T-helper 1 cell treated with Interleukin-12 subunit alpha and Interleukin-12 subunit beta and Interleukin-4 antibody, amounts not matched to agents 30 μg/mL and 1 μg/mL, for 36 hours (primary cell): ENCODE results near the gene ADGRB3.
"Not testable (repeated sequence)": the region's sequence is repeated elsewhere in the genome, so short reads cannot be mapped to it uniquely, and the experiment has no call there.

Experiments
- H3K27ac Mint-ChIP-seq: one replicate; pipeline ENCODE4 v1.8.0; 2021; ENCODE audit warnings: mild to moderate bottlenecking, mixed read lengths
- H3K27me3 Mint-ChIP-seq: one replicate; pipeline ENCODE4 v1.8.0; 2021; ENCODE audit warnings: low read depth, mixed read lengths
- H3K36me3 Mint-ChIP-seq: one replicate; pipeline ENCODE4 v1.8.0; 2021; ENCODE audit warnings: low read depth, mixed read lengths
- H3K4me1 Mint-ChIP-seq: one replicate; pipeline ENCODE4 v1.8.0; 2021; ENCODE audit warnings: low read depth, mixed read lengths
- H3K4me3 Mint-ChIP-seq: one replicate; pipeline ENCODE4 v1.8.0; 2021; ENCODE audit warnings: mild to moderate bottlenecking, moderate library complexity, mixed read lengths
- H3K9me3 Mint-ChIP-seq: one replicate; pipeline ENCODE4 v1.8.0; 2021; ENCODE audit warnings: mixed read lengths

Gene ADGRB3

GRCh38 chr6:69261010-69261409, 625.9 kb downstream of the ADGRB3 start:
- H3K4me1 Mint-ChIP-seq, result no peaks in the 10 kb centered on the region
- H3K27ac Mint-ChIP-seq, result no peak overlapping the region
- H3K36me3 Mint-ChIP-seq, result no peaks in the 10 kb centered on the region
- no peaks in the 10 kb centered on the region for H3K27me3 Mint-ChIP-seq
- no peak overlapping the region for H3K4me3 Mint-ChIP-seq
- no peaks in the 10 kb centered on the region for H3K9me3 Mint-ChIP-seq

GRCh38 chr6:69263297-69263696, 628.2 kb downstream of the ADGRB3 start:
- H3K36me3 Mint-ChIP-seq, result no peaks in the 10 kb centered on the region
- no peaks in the 10 kb centered on the region for H3K27me3 Mint-ChIP-seq
- H3K4me1 Mint-ChIP-seq, result no peaks in the 10 kb centered on the region
- H3K27ac Mint-ChIP-seq, result no peak overlapping the region
- H3K9me3 Mint-ChIP-seq, result no peaks in the 10 kb centered on the region
- no peak overlapping the region for H3K4me3 Mint-ChIP-seq

GRCh38 chr6:69265090-69265489, 630.0 kb downstream of the ADGRB3 start:
- Mint-ChIP-seq H3K36me3 (no peaks in the 10 kb centered on the region), H3K4me1 (no peaks in the 10 kb centered on the region), H3K4me3 (no peak overlapping the region), H3K27me3 (no peaks in the 10 kb centered on the region), H3K9me3 (no peaks in the 10 kb centered on the region), H3K27ac (no peak overlapping the region)

DNA sequence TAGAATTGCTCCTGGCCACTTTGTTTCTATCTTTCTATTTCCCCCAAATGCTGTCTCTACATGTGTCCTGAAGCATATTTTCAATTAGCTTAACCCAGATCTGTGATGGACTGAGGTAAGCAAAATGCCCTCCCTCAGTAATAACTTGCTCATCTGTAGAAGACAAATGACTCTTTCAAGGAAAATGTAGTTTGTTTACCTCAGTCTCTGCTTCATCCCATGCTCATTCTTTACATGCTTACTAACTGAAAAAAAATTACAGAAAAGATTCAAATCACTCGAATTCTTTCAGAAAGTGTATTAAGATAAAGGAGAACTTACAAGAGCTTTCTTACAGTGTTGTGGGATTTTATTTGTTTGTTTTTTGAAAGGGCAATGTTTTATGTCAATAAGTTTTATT, 630.6 kb downstream of the ADGRB3 start:
- no peaks in the 10 kb centered on the region for H3K27me3 Mint-ChIP-seq
- no peaks in the 10 kb centered on the region for H3K9me3 Mint-ChIP-seq
- no peaks in the 10 kb centered on the region for H3K4me1 Mint-ChIP-seq
- H3K27ac Mint-ChIP-seq, result no peak overlapping the region
- H3K4me3 Mint-ChIP-seq, result no peak overlapping the region
- no peaks in the 10 kb centered on the region for H3K36me3 Mint-ChIP-seq

- no peaks in the 10 kb centered on the region for H3K4me1 Mint-ChIP-seq
- H3K4me3 Mint-ChIP-seq, result no peak overlapping the region
- H3K27ac Mint-ChIP-seq, result no peak overlapping the region
- H3K9me3 Mint-ChIP-seq, result no peaks in the 10 kb centered on the region
- H3K27me3 Mint-ChIP-seq, result no peaks in the 10 kb centered on the region
- no peaks in the 10 kb centered on the region for H3K36me3 Mint-ChIP-seq
Measured at GRCh38 chr6:69276204-69276603, 641.1 kb downstream of the ADGRB3 start.

DNA sequence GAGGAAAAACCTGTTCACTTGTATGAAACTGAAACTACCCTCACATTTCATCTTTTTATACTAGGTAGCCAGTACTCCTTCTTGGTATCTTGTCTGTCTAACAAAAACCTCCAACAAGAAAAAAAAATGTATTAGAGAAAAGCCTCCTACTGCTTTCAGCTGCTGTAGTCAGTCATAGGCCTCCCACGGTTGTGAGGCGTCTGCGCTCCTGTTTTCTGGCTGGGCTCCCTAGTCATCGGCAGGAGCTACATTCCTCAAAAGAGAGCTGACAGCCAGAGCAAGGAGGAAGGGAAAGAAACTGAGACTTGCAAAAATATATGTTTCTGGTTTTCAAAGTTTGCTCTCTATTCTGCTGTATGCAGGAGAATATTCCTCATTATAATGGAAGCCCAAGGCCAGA, 644.7 kb downstream of the ADGRB3 start:
- no peaks in the 10 kb centered on the region for H3K4me1 Mint-ChIP-seq
- no peak overlapping the region for H3K4me3 Mint-ChIP-seq
- no peaks in the 10 kb centered on the region for H3K27me3 Mint-ChIP-seq
- H3K36me3 Mint-ChIP-seq, result no peaks in the 10 kb centered on the region
- H3K27ac Mint-ChIP-seq, result no peak overlapping the region
- no peaks in the 10 kb centered on the region for H3K9me3 Mint-ChIP-seq

DNA sequence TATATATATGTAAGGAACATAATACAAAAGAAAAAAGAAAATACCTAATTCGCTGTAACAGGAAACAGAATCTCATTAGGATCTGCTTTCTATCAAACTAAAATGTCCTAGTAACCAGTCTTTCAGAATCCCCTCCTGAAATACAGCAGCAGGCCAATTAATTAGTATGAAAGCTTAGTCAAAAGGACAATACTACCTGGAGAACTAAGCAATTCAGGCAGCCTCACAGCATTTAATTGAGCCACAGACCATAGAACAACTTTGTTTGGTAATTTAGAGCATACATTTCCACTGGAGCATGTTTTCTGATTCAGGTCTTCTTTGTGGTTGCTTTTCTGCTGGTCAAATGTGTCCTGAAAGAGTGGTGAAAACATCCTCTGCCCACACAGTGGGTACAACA, 645.8 kb downstream of the ADGRB3 start:
- Mint-ChIP-seq H3K27me3 (no peaks in the 10 kb centered on the region), H3K4me1 (no peaks in the 10 kb centered on the region), H3K27ac (no peak overlapping the region), H3K9me3 (no peaks in the 10 kb centered on the region), H3K36me3 (no peaks in the 10 kb centered on the region), H3K4me3 (no peak overlapping the region)

DNA sequence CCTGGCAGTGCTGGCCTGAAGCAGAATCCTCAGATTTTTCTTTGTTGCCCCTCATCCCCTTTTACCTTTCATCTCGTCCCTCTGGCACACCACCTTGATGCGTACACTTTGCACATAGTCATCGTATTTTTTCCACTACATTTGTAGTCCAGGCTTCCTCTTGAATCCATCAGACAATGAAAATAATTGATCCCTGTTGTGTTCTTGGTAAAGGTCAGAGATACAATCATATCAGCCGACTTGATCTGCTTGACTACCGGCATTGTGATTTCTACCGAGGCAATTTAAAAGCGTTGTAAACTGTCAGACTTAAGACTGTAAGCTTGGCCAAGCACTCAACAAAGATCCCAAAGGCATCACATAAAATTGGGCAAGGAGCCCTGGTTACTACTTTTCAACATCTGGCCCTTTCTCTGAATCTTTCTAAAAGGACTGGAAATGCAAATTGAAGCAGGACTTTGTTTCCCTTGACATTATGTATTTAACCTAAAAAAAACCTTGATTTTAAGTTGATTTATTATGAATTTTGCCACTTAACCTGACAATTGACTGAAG, 649.2 kb downstream of the ADGRB3 start:
- no peak overlapping the region for H3K27ac Mint-ChIP-seq
- H3K4me1 Mint-ChIP-seq, result no peaks in the 10 kb centered on the region
- H3K27me3 Mint-ChIP-seq, result no peaks in the 10 kb centered on the region
- no peak overlapping the region for H3K4me3 Mint-ChIP-seq
- H3K36me3 Mint-ChIP-seq, result no peaks in the 10 kb centered on the region
- no peaks in the 10 kb centered on the region for H3K9me3 Mint-ChIP-seq

DNA sequence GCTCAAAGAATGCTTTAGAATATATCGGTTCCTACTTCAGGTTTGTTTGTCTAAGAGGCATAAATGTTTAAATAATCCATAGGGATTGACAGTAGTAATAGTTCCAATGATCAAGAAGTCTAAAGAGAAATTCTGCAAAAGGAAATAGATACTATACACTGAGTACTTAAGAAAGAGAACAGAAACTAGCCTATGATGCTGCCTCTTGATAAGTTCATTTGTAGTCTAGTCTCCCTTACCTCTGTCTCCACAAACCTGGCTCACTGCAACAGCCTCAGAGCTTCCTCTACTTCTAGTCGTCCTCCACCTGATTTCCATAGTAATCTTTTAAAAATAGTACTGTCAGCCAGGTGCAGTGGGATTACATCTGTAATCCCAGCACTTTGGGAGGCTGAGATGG, 650.0 kb downstream of the ADGRB3 start:
- H3K36me3 Mint-ChIP-seq, result no peaks in the 10 kb centered on the region
- H3K4me1 Mint-ChIP-seq, result no peaks in the 10 kb centered on the region
- no peaks in the 10 kb centered on the region for H3K27me3 Mint-ChIP-seq
- no peak overlapping the region for H3K4me3 Mint-ChIP-seq
- no peak overlapping the region for H3K27ac Mint-ChIP-seq
- no peaks in the 10 kb centered on the region for H3K9me3 Mint-ChIP-seq

DNA sequence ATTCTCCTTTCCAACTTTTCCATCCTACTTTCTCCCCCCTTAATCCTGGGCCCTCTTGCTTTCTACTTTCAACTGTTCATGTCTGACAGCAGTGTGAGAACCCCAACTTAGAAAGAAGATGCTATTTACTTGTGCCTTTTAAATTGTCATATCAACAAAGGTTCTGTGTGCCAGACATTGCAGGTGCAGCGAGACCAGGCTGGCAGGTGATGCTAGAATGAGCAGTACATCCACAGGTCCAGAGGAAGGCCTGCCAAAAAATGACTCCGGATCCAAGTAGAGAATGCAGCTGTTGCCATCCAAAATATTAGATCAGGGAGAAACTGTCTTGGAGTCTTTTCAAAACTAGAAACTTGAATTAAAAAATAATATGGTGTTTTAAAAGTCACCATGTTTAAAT, 651.2 kb downstream of the ADGRB3 start:
- H3K27ac Mint-ChIP-seq, result no peak overlapping the region
- no peaks in the 10 kb centered on the region for H3K9me3 Mint-ChIP-seq
- no peaks in the 10 kb centered on the region for H3K27me3 Mint-ChIP-seq

DNA sequence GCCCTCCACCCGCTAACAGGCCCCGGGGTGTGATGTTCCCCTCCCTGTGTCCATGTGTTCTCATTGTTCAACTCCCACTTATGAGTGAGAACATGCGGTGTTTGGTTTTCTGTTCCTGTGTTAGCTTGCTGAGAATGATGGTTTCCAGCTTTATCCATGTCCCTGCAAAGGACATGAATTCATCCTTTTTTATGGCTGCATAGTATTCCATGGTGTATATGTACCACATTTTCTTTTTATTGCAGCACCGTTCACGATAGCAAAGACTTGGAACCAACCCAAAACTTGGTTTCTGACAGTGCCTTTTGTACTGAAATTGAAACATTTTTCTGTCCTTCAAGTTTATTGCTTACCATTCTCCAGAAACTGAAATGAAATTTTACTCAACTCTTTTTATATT, 653.1 kb downstream of the ADGRB3 start:
- not testable (repeated sequence) for H3K4me1 Mint-ChIP-seq, H3K4me3 Mint-ChIP-seq, H3K27ac Mint-ChIP-seq, H3K27me3 Mint-ChIP-seq, H3K36me3 Mint-ChIP-seq, H3K9me3 Mint-ChIP-seq

More for the DNA sequence above, 651.2 kb downstream of the ADGRB3 start:
- Mint-ChIP-seq H3K4me1 (no peaks in the 10 kb centered on the region), H3K4me3 (no peak overlapping the region), H3K36me3 (no peaks in the 10 kb centered on the region)

- H3K27ac Mint-ChIP-seq, result no peak overlapping the region
- no peak overlapping the region for H3K4me3 Mint-ChIP-seq
Measured at GRCh38 chr6:69289689-69290495, 654.8 kb downstream of the ADGRB3 start.

GRCh38 chr6:69293471-69293870, 658.4 kb downstream of the ADGRB3 start:
- Mint-ChIP-seq H3K36me3 (no peaks in the 10 kb centered on the region), H3K9me3 (no peaks in the 10 kb centered on the region), H3K27me3 (no peaks in the 10 kb centered on the region), H3K27ac (no peak overlapping the region), H3K4me1 (no peaks in the 10 kb centered on the region), H3K4me3 (no peak overlapping the region)

More at GRCh38 chr6:69289689-69290495, 654.8 kb downstream of the ADGRB3 start:
- Mint-ChIP-seq H3K9me3 (no peaks in the 10 kb centered on the region), H3K36me3 (no peaks in the 10 kb centered on the region), H3K27me3 (no peaks in the 10 kb centered on the region), H3K4me1 (no peaks in the 10 kb centered on the region)

DNA sequence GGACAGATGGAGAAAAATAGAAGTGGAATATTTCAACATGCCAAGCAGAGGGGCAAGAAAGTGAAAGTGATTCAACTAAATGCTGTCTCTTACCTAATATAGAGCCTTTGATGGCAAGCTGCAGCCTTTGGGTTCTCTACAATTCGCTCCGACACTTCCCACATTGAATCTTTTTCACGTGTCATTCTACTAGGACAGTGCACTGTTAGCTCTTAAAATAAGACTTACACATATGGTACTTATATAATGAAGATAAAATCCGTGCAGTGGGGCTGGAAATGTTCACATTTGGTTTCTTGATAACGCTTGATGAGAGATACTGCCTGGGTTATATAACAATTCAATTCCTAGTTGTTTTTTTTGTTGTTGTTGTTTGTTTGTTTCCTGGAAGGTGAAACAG, 659.3 kb downstream of the ADGRB3 start:
- Mint-ChIP-seq H3K4me3 (no peak overlapping the region), H3K4me1 (no peaks in the 10 kb centered on the region), H3K36me3 (no peaks in the 10 kb centered on the region), H3K9me3 (no peaks in the 10 kb centered on the region), H3K27me3 (no peaks in the 10 kb centered on the region), H3K27ac (no peak overlapping the region)

DNA sequence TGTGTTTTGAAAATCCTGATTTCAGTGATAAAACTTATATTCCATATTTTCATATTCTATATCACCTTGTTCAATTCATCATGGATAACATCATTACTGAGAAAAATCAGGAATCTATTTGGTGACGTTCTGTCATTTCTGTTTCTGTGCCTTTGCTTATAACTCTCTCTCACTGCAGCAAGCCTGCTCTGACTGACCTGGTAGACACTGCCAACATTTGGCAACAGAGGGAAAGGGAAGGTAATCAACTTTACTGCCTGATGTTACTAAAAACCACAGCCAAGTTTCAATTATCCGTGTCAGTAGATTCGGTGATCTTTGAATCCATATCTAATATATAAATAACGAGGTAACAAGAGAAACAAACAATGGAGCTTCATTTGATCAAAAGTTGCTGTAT, 659.8 kb downstream of the ADGRB3 start:
- Mint-ChIP-seq H3K36me3 (no peaks in the 10 kb centered on the region), H3K4me3 (no peak overlapping the region), H3K27me3 (no peaks in the 10 kb centered on the region), H3K9me3 (no peaks in the 10 kb centered on the region), H3K4me1 (no peaks in the 10 kb centered on the region), H3K27ac (no peak overlapping the region)
